MM.1S (cell line): Measurements from ENCODE around the gene SCP2.

ENCODE experiments used
- DNase-seq: peaks from one replicate; pipeline ENCODE4 v3.0.0-alpha.2; 2015
- H2AFZ ChIP-seq: fragments of 300-600 bp; sonication (generic); 2 replicates; pipeline ENCODE4 v1.6.0; 2016; ENCODE audit warnings: antibody characterized with exemption, low read length
- H3F3A ChIP-seq: fragments of 300-600 bp; sonication (generic); 2 replicates; pipeline ENCODE4 v1.6.1; 2016; ENCODE audit warnings: mild to moderate bottlenecking, antibody characterized with exemption, low read length, moderate library complexity, mixed read lengths; ENCODE audit not compliant: insufficient read depth
- H3K27ac ChIP-seq: fragments of 300-600 bp; sonication (generic); 2 replicates; pipeline ENCODE4 v1.5.1; 2016; ENCODE audit warnings: mild to moderate bottlenecking, low read length
- H3K27me3 ChIP-seq: fragments of 300-600 bp; sonication (generic); replicated peaks from 2 replicates; pipeline ENCODE4 v1.6.0; 2016; ENCODE audit warnings: low read length; ENCODE audit not compliant: insufficient read depth
- H3K36me3 ChIP-seq: fragments of 300-600 bp; sonication (generic); replicated peaks from 2 replicates; pipeline ENCODE4 v1.6.1; 2016; ENCODE audit warnings: mild to moderate bottlenecking, low read length, mixed read lengths; ENCODE audit not compliant: insufficient read depth
- H3K4me1 ChIP-seq: fragments of 300-600 bp; sonication (generic); 2 replicates; pipeline ENCODE4 v1.6.1; 2016; ENCODE audit warnings: low read length, mixed read lengths
- H3K4me2 ChIP-seq: fragments of 300-600 bp; sonication (generic); 2 replicates; pipeline ENCODE4 v1.6.0; 2016; ENCODE audit warnings: low read depth, low read length
- H3K4me3 ChIP-seq: fragments of 300-600 bp; sonication (generic); 2 replicates; pipeline ENCODE4 v1.5.1; 2016; ENCODE audit warnings: low read length, mixed read lengths
- H3K79me2 ChIP-seq: fragments of 300-600 bp; sonication (generic); 2 replicates; pipeline ENCODE4 v1.6.1; 2016; ENCODE audit warnings: mixed run types, low read length, mixed read lengths
- H3K9ac ChIP-seq: fragments of 300-600 bp; sonication (generic); 2 replicates; pipeline ENCODE4 v1.6.1; 2016; ENCODE audit warnings: low read length, mixed read lengths
- H3K9me2 ChIP-seq: fragments of 300-600 bp; sonication (generic); replicated peaks from 2 replicates; pipeline ENCODE4 v1.6.1; 2016; ENCODE audit warnings: mild to moderate bottlenecking, low read length, mixed read lengths; ENCODE audit not compliant: insufficient read depth
- H3K9me3 ChIP-seq: fragments of 300-600 bp; sonication (generic); replicated peaks from 2 replicates; pipeline ENCODE4 v1.6.1; 2016; ENCODE audit warnings: mild to moderate bottlenecking, low read length, mixed read lengths; ENCODE audit not compliant: insufficient read depth
- H4K20me1 ChIP-seq: fragments of 300-600 bp; sonication (generic); 2 replicates; pipeline ENCODE4 v1.6.1; 2016; ENCODE audit warnings: mild to moderate bottlenecking, low read length, moderate library complexity, mixed read lengths; ENCODE audit not compliant: insufficient read depth
- CTCF ChIP-seq: fragments of 300-600 bp; sonication (generic); IDR thresholded peaks from 2 replicates; pipeline ENCODE4 v1.5.1; 2016; ENCODE audit warnings: antibody characterized with exemption, low read length, mixed read lengths
- EZH2 ChIP-seq: fragments of 300-600 bp; sonication (generic); optimal IDR thresholded peaks from 2 replicates; pipeline ENCODE3; 2017; ENCODE audit warnings: low read depth, mild to moderate bottlenecking, antibody characterized with exemption, low read length, mixed read lengths
- EZH2phosphoT487 ChIP-seq: fragments of 300-600 bp; sonication (generic); IDR thresholded peaks from 2 replicates; pipeline ENCODE4 v1.6.1; 2018; ENCODE audit warnings: antibody characterized with exemption, low read length

The SCP2 gene

GRCh38 chr1:53077599-53077965 is 150.5 kb downstream of the SCP2 start:
- Histone ChIP-seq H3K36me3 (no peaks in the 10 kb centered on the region), H3K27ac (no peak overlapping the region), H3K79me2 (no peaks in the 10 kb centered on the region), H3K9ac (no peak overlapping the region), H3K9me3 (no peaks in the 10 kb centered on the region), H2AFZ (no peak overlapping the region), H3K9me2 (no peaks in the 10 kb centered on the region), H3K27me3 (no peaks in the 10 kb centered on the region), H3K4me2 (no peak overlapping the region), H3K4me3 (no peak overlapping the region), H4K20me1 (no peaks in the 10 kb centered on the region), H3K4me1 (no peaks in the 10 kb centered on the region), H3F3A (no peaks in the 10 kb centered on the region)
- DNase-seq = no peak
- TF ChIP-seq EZH2 = no peak
- TF ChIP-seq EZH2phosphoT487 = no peak
- TF ChIP-seq CTCF = no peak

DNA sequence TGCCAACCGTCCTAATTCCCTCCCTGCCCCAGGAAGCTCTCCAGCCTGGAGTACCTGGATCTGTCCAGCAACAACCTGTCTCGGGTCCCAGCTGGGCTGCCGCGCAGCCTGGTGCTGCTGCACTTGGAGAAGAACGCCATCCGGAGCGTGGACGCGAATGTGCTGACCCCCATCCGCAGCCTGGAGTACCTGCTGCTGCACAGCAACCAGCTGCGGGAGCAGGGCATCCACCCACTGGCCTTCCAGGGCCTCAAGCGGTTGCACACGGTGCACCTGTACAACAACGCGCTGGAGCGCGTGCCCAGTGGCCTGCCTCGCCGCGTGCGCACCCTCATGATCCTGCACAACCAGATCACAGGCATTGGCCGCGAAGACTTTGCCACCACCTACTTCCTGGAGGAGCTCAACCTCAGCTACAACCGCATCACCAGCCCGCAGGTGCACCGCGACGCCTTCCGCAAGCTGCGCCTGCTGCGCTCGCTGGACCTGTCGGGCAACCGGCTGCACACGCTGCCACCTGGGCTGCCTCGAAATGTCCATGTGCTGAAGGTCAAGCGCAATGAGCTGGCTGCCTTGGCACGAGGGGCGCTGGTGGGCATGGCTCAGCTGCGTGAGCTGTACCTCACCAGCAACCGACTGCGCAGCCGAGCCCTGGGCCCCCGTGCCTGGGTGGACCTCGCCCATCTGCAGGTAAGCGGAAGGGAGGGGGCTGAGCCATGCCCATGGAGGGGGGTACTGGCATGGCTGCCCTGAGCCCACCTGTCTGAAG is 151.4 kb downstream of the SCP2 start:
- H3K79me2 ChIP-seq = no peaks in the 10 kb centered on the region
- TF ChIP-seq EZH2phosphoT487 = no peak
- no peak for TF ChIP-seq CTCF
- no peak for TF ChIP-seq EZH2
- no peak overlapping the region for H3K9ac ChIP-seq
- H4K20me1 ChIP-seq = no peaks in the 10 kb centered on the region
- H3K27me3 ChIP-seq = no peaks in the 10 kb centered on the region
- no peaks in the 10 kb centered on the region for H3K36me3 ChIP-seq
- no peaks in the 10 kb centered on the region for H3F3A ChIP-seq
- no peak overlapping the region for H2AFZ ChIP-seq
- DNase-seq = no peak
- no peaks in the 10 kb centered on the region for H3K4me1 ChIP-seq
- H3K27ac ChIP-seq = no peak overlapping the region
- no peak overlapping the region for H3K4me3 ChIP-seq
- H3K9me2 ChIP-seq = no peaks in the 10 kb centered on the region
- no peaks in the 10 kb centered on the region for H3K9me3 ChIP-seq
- no peak overlapping the region for H3K4me2 ChIP-seq

- no peak for TF ChIP-seq CTCF
- TF ChIP-seq EZH2 = no peak
- no peak for TF ChIP-seq EZH2phosphoT487
- H2AFZ ChIP-seq = no peak overlapping the region
- no peaks in the 10 kb centered on the region for H3K9me3 ChIP-seq
- H3K4me2 ChIP-seq = no peak overlapping the region
- no peaks in the 10 kb centered on the region for H3K27me3 ChIP-seq
- no peaks in the 10 kb centered on the region for H3K9me2 ChIP-seq
- DNase-seq = no peak
- no peak overlapping the region for H3K9ac ChIP-seq
- no peaks in the 10 kb centered on the region for H3K4me1 ChIP-seq
- no peak overlapping the region for H3K4me3 ChIP-seq
- no peaks in the 10 kb centered on the region for H4K20me1 ChIP-seq
- no peaks in the 10 kb centered on the region for H3K36me3 ChIP-seq
- H3K27ac ChIP-seq = no peak overlapping the region
- no peaks in the 10 kb centered on the region for H3K79me2 ChIP-seq
- no peaks in the 10 kb centered on the region for H3F3A ChIP-seq
Measured at GRCh38 chr1:53079251-53079650, 152.2 kb downstream of the SCP2 start.
